Nephron (organoid): ENCODE measurements around the gene PIKFYVE.
"Not testable (repeated sequence)": the region's sequence is repeated elsewhere in the genome, so short reads cannot be mapped to it uniquely, and the experiment has no call there.

Source experiments
- H3K27ac Mint-ChIP-seq, 3 experiments: 2 replicates each; pipeline ENCODE4 v1.8.0; 2020; ENCODE audit warnings: mixed read lengths in 3 of 3, mild to moderate bottlenecking in 2 of 3, moderate library complexity in 1 of 3
- H3K27me3 Mint-ChIP-seq: 2 replicates; pipeline ENCODE4 v1.8.0; 2021; ENCODE audit warnings: low read depth, mild to moderate bottlenecking, moderate library complexity, mixed read lengths
- H3K36me3 Mint-ChIP-seq: 2 replicates; pipeline ENCODE4 v1.8.0; 2020; ENCODE audit warnings: low read depth, mixed read lengths
- H3K4me1 Mint-ChIP-seq: 2 replicates; pipeline ENCODE4 v1.8.0; 2020; ENCODE audit warnings: mixed read lengths
- H3K4me3 Mint-ChIP-seq, 3 experiments: 2 replicates each; pipeline ENCODE4 v1.8.0; 2020; ENCODE audit warnings: mild to moderate bottlenecking in 3 of 3, mixed read lengths in 3 of 3, moderate library complexity in 2 of 3
- H3K9me3 Mint-ChIP-seq: 2 replicates; pipeline ENCODE4 v1.8.0; 2020; ENCODE audit warnings: mixed read lengths
- TF ChIP-seq, protein P1 (sequence below), 3 experiments: fragments of 200-600 bp; sonication (generic); IDR thresholded peaks; one replicate each; pipeline ENCODE4 v1.5.0; 2021; ENCODE audit warnings: antibody characterized with exemption in 3 of 3; ENCODE audit not compliant: unreplicated experiment in 3 of 3

Gene PIKFYVE

DNA sequence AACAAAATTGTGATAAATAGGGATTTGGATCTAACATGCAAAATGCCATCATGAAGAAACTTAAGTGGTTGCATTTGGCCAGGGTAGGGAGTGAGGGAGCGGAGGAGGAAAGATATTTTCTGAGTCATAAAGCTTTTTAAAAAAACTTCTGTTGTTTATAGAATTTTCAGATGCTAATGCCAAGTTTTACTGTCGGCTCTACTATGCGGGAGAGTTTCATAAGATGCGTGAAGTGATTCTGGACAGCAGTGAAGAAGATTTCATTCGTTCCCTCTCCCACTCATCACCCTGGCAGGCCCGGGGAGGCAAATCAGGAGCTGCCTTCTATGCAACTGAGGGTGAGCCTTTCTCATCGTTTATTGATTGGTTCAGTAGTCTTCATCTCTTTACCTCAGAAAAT lies 84.6 kb downstream of the PIKFYVE start:
- Mint-ChIP-seq H3K27me3 (no peaks in the 10 kb centered on the region), H3K4me3 (no peak overlapping the region), H3K9me3 (no peaks in the 10 kb centered on the region), H3K4me1 (no peaks in the 10 kb centered on the region), H3K36me3 (peaks cover 79% of the 10 kb centered on the region), H3K27ac (no peak overlapping the region)
- TF ChIP-seq, protein P1, sequence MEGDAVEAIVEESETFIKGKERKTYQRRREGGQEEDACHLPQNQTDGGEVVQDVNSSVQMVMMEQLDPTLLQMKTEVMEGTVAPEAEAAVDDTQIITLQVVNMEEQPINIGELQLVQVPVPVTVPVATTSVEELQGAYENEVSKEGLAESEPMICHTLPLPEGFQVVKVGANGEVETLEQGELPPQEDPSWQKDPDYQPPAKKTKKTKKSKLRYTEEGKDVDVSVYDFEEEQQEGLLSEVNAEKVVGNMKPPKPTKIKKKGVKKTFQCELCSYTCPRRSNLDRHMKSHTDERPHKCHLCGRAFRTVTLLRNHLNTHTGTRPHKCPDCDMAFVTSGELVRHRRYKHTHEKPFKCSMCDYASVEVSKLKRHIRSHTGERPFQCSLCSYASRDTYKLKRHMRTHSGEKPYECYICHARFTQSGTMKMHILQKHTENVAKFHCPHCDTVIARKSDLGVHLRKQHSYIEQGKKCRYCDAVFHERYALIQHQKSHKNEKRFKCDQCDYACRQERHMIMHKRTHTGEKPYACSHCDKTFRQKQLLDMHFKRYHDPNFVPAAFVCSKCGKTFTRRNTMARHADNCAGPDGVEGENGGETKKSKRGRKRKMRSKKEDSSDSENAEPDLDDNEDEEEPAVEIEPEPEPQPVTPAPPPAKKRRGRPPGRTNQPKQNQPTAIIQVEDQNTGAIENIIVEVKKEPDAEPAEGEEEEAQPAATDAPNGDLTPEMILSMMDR (IDR thresholded peaks at IDR 0.05; ENCODE audit: unreplicated experiment in 3 of 3): no peak

DNA sequence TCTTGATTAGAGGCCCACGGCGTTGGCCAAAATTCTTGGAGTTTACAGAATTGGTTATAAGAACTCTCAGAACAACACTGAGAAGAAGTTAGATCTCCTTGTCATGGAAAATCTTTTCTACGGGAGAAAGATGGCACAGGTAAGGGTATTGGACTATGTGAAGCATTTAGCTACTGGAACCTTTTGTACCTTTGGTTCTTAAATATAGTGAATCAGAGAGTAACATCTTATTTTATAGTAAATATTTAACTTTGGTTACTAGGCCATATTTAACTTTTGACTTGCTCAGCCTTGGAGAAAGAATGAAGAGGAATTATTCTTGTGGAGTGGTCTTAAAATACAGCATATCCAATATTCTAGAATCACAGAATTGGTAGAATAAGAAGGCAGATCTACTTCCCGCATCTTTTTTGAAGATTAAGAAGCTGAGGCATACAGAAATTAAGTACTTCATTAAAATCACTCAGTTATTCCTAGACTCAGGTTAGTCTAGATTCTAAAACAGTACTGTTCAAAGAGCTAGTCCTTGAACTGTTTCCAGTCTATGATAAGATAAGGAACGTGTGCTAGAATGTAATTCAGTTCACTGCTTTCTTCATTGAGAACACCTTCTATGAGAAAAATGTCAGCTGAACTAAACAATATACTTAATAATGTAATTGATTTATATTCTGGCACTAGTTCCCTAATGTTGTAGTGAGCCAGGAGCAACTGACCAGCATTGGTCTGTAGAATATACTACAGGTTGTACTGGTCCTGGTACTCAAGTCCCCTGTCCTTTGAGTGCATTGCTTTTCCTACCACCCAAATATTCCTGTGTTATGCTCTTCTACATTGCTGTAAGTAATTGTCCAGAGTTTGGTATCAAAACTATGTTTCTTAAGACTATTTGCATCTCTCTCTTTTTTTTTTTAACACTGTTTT lies 86.9 kb downstream of the PIKFYVE start:
- no peak overlapping the region for H3K4me3 Mint-ChIP-seq
- H3K36me3 Mint-ChIP-seq: peaks cover 72% of the 10 kb centered on the region
- no peaks in the 10 kb centered on the region for H3K27me3 Mint-ChIP-seq
- H3K4me1 Mint-ChIP-seq: no peaks in the 10 kb centered on the region
- no peaks in the 10 kb centered on the region for H3K9me3 Mint-ChIP-seq
- H3K27ac Mint-ChIP-seq: no peak overlapping the region
- TF ChIP-seq, protein P1 (IDR thresholded peaks at IDR 0.05; ENCODE audit: unreplicated experiment in 3 of 3): no peak

DNA sequence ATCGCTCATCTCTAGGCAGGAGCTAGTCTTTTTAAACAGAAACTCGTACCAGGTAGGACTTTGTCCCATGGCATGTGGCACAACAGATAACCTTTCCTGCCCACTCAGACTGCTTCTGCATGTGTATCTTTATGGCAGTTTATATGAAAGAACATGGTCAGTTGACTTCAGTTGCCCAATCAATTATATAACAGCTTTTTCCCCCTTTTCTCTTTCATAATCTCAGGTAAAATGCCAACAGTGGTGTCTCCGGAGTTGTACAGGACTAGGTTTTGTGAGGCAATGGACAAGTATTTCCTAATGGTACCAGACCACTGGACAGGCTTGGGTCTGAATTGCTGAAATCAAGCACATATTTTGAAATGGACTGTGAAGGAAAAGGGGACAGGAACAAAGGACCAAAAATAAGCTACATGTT lies 88.9 kb downstream of the PIKFYVE start:
- H3K27ac Mint-ChIP-seq: no peak overlapping the region
- H3K4me1 Mint-ChIP-seq: no peaks in the 10 kb centered on the region
- TF ChIP-seq, protein P1 (IDR thresholded peaks at IDR 0.05; ENCODE audit: unreplicated experiment in 3 of 3): no peak
- H3K36me3 Mint-ChIP-seq: peaks cover 75% of the 10 kb centered on the region
- no peaks in the 10 kb centered on the region for H3K9me3 Mint-ChIP-seq
- H3K4me3 Mint-ChIP-seq: no peak overlapping the region
- no peaks in the 10 kb centered on the region for H3K27me3 Mint-ChIP-seq

DNA sequence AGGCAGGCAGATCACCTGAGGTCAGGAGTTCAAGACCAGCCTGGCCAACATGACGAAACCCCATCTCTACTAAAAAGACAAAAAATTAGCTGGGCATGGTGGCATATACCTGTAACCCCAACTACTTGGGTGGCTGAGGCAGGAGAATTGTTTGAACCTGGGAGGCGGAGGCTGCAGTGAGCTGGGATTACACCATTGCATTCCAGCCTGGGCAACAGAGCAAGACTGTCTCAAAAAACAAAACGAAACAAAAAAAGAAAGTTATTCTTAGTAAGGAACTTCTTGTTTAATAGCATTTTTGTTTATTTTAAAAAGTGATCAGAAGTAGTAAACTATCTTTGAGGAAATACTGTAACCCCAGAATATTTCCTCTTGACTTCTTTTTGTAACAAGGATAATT lies 90.4 kb downstream of the PIKFYVE start:
- not testable (repeated sequence) for H3K27me3 Mint-ChIP-seq, H3K9me3 Mint-ChIP-seq, H3K27ac Mint-ChIP-seq, H3K4me1 Mint-ChIP-seq, H3K4me3 Mint-ChIP-seq
- H3K36me3 Mint-ChIP-seq: peaks cover 67% of the 10 kb centered on the region

DNA sequence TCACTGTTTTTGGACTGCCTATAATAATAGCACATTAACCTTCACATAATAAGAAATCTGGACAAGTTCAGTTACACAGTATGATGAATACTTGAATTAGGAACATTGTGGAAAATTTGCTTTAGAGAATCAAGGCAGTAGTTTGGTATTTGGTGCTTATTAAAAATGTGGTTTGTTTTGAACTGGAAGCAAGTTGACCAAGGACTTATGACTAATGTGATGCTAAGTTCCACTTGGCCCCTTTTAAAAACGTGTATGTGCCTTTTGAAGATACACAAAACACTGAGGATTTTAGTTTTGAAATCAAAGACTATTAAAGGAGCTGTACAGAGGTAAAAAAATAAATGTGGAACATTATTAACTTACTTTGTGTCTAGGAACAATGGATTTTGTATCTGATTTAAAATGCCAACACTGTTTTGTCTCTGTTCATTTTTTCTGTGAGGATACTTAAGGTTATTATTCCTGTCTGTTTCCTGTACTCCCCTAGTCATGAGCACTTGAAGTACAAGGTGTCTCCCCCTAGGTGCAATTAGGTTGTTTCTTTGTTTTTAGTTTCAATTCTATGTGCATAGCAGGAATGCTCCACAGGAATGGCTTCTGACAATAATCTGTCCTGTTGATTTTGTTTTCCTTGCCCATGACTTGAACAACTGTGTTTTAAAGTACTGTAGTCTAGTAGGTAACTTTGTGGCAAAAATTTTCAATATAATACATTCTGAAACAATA lies 91.0 kb downstream of the PIKFYVE start:
- Mint-ChIP-seq H3K36me3 (peaks cover 64% of the 10 kb centered on the region), H3K27me3 (no peaks in the 10 kb centered on the region), H3K4me3 (no peak overlapping the region), H3K4me1 (no peaks in the 10 kb centered on the region), H3K27ac (no peak overlapping the region), H3K9me3 (peaks cover 2% of the 10 kb centered on the region)
- TF ChIP-seq, protein P1 (IDR thresholded peaks at IDR 0.05; ENCODE audit: unreplicated experiment in 3 of 3): no peak

DNA sequence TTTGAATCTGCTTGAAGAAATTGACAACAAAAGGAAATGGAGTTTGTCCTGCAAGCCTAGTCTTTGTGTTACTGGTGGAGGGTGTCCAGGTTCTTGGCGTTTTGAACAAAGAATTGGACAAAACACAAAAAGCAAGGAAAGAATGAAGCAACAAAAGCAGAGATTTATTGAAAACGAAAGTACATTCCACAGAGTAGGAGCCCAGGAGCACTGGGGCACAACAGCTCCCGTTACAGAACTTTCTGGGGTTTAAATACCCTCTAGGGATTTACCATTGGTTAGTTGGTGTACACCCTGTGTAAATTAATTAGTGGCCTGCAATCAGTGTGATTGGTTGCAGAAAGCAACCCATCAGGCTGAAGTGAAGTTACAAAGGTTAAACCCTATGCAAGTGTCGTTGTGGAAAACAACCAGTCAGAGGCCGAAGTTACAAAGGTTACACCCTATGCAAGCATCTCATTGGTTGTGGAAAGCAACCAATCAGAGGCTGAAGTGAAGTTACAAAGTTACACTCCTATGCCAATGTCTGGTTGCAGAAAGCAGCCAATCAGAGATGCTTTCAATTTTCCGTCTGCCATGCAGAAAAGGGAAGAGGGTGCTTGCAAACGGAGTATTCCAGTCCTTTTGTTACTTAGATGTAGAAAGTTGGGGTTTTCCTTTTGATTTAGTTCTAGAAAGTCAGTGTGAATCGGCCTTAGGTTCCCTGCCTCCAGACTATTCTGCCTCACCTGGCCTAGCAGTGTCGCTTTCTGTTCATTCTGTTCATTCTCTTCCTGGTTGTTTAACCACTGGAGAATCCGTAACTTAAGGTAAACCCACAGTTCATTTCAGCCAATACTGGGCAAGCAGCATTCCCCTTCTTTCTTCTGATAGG lies 92.9 kb downstream of the PIKFYVE start:
- Mint-ChIP-seq H3K4me1 (no peaks in the 10 kb centered on the region), H3K9me3 (peaks cover 2% of the 10 kb centered on the region), H3K27me3 (peaks cover 4% of the 10 kb centered on the region), H3K36me3 (peaks cover 44% of the 10 kb centered on the region), H3K27ac (no peak overlapping the region), H3K4me3 (no peak overlapping the region)
- TF ChIP-seq, protein P1 (IDR thresholded peaks at IDR 0.05; ENCODE audit: unreplicated experiment in 3 of 3): no peak
